AG08395 (cell line): ENCODE data around the gene SDF2.
"Not testable (repeated sequence)": the region's sequence is repeated elsewhere in the genome, so short reads cannot be mapped to it uniquely, and the experiment has no call there.

ENCODE experiments used
- DNase-seq: peaks from one replicate; pipeline ENCODE4 v3.0.0; 2012; ENCODE audit warnings: mixed read lengths, low spot score

SDF2 gene

GRCh38 chr17:28626818-28627217 is 34.9 kb downstream of the SDF2 start:
- no peak for DNase-seq

DNA sequence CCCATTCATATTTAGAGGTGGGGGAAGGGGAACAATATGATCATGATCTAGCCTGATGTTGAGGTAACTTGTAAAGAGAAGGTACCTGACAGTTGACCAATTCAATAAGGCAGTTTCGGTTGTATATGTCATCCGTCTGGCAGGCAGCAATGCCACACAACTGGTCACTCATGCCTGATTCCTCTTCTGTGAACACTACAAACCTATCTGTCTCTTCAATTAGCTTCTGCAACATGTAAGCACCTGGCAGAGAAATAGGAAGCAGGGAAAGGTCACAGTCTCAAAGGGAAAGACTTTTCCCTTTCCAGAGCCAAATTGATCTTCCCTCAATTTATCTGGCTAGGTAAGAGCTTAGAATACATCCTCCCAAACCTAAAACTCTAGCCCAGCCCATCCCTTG is 37.6 kb downstream of the SDF2 start:
- no peak for DNase-seq

- DNase-seq = no peak
Observed at GRCh38 chr17:28623696-28624095, 38.0 kb downstream of the SDF2 start.

- no peak for DNase-seq
Observed at GRCh38 chr17:28622186-28622585, 39.5 kb downstream of the SDF2 start.

DNA sequence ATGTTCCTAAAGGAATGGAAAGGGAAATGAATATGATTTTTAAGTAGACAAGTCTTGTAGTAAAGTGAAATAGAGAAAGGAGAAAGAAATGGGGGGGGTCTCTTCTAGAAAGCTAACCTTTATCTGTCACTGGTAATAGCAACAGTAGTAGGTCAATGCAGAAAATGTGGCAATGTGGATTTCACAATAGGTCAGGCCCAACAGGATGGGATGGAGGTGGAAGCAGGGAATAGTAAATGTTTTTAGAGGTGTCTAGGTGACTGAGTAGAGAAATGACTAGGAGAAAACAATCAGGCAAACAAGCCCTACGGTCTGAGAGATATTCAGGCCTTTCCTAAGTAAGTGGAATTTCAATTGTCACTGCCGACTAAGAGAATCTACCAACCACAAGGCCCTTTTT is 41.7 kb downstream of the SDF2 start:
- no peak for DNase-seq

DNA sequence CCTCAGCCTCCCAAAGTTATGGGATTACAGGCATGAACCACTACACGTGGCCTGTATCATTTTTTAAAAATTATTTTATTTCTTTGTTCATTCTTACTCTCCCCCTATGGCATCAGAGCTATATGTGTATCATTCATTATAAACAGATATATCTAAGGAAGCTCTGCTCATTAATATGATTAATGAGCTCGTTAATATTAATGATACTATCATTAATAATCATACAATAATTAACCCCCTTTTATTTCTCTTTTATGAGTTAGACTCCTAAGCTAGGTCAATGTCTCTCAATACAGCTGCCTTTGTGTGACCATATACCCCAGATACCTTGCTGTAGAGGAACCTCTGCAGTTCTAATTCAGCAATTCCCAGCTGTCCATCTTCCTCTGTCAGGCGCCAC is 43.2 kb downstream of the SDF2 start:
- DNase-seq = no peak

GRCh38 chr17:28616281-28616680 is 45.4 kb downstream of the SDF2 start:
- no peak for DNase-seq

DNA sequence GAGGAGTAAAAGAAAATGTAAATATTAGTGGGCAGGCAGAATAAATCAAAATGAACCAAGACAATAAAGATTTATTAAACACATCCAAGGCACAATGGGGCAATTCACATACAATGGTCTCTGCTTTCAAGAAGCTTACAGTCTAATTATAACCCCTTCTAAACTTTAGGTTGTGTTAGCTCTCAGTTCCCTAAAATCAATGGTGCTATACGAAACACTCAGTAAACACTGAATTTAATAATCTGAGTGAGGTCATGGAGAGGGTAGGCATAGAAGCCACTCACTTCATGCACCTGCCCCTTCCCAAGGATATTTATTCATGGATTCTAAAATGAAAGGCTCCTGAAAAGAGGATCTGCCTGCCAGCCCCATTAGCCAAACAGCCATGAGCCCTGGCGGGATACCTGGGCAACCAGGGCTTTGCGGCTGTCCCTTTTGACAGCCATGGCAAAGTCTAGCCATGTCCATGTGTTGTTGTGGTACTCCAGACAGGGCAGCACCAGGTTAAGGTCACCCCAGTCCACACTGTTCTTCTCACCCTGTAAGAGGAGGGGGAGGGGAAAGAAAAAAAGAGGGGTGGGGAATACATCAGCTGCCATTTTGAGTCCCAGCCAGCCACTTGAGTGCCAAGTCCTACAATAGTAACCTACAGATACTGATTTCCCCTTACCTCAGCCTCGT is 46.3 kb downstream of the SDF2 start:
- DNase-seq = no peak

GRCh38 chr17:28613931-28614381 is 47.8 kb downstream of the SDF2 start, which contains the start of gene RSKR:
Gene RSKR, minus strand, starts transcription at chr17:28614185. Its CDS starts 24 bp downstream, at chr17:28614161.
- DNase-seq = no peak

DNA sequence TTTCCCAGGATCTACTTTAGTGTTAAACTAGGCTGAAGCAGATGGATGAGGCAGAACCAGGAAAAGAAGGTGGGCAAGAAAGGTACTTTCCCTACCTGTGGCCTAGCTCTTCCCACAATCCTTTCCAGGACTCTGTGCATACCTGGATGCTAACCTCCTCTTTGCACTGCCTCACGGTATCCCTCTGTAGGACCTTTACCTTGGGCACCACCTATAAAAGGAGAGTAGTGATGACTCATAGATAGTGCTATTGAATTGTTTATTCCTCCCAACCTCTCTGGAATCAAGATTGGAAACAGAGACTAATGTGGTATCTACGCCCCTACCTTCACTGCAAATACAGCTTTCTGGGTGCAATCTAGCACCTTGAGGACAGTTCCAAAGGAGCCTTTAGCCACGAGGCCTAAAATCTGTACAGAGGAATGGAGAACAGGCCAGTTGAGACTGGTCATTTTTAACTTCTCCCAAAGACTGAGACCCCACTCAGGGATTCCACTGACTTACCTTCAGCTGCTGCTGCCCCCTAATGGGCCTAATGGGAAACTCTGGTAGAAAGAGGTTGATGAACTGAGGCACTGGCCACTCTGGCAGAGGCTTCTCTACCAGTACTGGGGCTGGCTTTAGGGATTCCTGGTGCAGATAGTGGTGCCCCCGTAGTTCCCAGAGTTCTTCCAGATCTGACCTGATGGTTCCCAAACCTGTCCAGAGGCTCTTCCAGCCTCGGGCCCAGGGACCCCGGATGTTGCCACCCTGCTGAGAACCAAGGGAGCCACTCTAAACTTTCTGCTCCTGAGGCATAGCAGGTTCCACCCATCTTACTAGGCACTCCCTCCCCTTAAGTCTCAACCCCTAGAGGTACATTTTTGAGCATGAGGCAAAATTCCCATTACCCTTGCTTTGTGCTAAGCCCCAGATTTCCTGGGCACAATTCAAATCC is 48.5 kb downstream of the SDF2 start:
- peak; percentile 58 for DNase-seq

- no peak for DNase-seq
Observed at GRCh38 chr17:28612531-28612930, 49.2 kb downstream of the SDF2 start.

DNA sequence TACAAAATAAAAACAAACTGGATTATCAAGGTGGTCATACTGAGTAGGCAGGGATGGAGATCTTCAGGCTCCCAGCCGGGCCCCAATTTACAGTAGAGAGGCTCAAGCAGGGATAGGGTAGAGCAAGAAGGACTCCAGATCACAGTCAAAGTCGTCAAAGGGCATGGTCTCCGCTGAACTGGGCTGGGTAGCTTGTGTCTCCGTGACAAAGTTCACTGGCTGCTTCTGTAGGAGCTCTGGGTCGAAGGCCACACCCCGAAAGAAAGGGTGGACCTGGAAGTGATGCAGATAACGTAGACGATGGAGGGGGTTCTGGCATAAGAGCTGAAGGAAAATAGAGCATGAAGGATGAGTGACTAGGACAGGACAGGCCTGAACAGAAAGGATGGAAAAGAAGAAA is 51.3 kb downstream of the SDF2 start:
- no peak for DNase-seq

GRCh38 chr17:28604031-28604430 is 57.7 kb downstream of the SDF2 start:
- DNase-seq = not testable (repeated sequence)

GRCh38 chr17:28599311-28600184 is 62.2 kb downstream of the SDF2 start:
- DNase-seq = peak; percentile 85

DNA sequence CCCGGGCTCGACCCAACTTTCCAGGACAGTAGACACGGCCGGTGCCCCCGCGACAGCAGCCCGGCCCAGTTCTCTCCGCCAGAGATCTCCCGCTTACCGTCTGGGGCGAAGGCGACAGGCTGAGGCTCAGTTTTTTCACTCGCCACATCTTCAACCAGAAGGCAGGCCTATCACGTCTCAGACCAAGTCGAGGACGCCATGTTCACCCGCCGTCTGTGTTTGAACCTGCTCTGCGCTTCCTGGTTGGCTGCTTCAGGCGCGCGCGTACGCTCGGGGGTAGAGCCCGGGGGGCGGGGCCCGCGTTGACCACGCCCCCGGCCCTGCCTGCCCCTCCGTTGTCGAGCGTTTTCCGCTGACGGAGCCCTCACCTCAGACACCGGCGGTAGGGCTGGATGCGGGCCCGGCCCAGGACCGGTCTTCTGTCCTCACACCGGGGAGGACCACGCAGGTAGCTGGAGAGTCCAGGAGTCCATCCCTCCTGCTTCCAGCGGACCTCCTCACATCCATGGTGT is 62.9 kb downstream of the SDF2 start, which contains the start of gene SPAG5:
Gene SPAG5, minus strand, starts transcription at position 227 of the 512 bp plus-strand sequence. Its CDS starts 79 bp downstream, at position 148.
- DNase-seq = peak; percentile 100

DNA sequence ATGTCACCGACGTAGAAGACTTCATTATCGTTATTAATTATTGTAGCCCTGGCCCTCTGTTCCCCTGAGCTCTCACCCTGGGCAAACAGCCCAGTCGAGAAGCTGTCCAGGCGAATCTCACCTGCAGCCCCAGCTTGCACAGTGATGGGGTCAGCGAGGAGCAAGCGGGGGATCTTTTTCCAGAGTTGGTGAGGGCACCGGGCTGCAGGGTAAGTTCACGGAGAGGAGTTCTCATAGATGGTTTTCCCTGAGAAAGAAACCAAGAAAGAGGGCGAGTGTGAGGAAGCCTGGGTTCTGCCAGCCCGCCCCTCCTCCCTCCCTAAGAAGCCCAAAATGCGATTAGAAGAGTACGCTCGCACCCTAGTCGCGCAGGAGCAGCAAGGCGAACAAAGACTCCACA is 63.3 kb downstream of the SDF2 start:
- DNase-seq = no peak
